ENCODE data around the gene GRIN2A. TPM values are rescaled to one million over a fixed set of nuclear protein-coding genes. Genes with fewer than 3 reads are reported as not detected.

The GRIN2A gene
- total RNA-seq, 3 donors from 2014 or later = 0.29 to 0.33 TPM; not detected in 1

DNA sequence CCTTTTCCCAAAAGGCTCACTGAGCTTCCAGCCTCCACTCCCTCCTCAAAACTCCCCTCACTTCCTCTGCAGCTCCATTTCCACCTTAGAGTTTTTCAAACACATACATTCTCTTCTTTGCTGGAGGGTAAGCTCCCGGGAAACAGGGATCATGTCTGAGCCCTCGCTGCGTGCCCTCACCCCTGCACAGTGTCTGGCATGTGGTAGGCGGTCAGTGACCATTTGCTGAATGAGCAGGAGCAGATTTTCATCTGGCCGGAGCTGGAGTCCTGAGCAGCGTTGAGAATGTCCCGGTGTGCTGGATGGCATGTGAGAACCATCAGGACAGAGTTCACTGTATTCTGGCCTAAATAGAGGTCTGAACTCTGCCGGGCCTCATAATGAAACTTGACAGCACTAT lies 274.5 kb downstream of the GRIN2A start:
- no peak for DNase-seq (ENCODE audit: low spot score in 2 of 2)
- Histone ChIP-seq H3K27ac (no peak overlapping the region), H3K4me1 (no peaks in the 10 kb centered on the region), H3K36me3 (no peaks in the 10 kb centered on the region), H3K27me3 (no peaks in the 10 kb centered on the region), H3K4me3 (no peak overlapping the region), H3K9me3 (no peaks in the 10 kb centered on the region)
- intact Hi-C loops (cut with DNase I; ENCODE audit: low total_unique reads) = no loop called here
- TF ChIP-seq, protein P1, sequence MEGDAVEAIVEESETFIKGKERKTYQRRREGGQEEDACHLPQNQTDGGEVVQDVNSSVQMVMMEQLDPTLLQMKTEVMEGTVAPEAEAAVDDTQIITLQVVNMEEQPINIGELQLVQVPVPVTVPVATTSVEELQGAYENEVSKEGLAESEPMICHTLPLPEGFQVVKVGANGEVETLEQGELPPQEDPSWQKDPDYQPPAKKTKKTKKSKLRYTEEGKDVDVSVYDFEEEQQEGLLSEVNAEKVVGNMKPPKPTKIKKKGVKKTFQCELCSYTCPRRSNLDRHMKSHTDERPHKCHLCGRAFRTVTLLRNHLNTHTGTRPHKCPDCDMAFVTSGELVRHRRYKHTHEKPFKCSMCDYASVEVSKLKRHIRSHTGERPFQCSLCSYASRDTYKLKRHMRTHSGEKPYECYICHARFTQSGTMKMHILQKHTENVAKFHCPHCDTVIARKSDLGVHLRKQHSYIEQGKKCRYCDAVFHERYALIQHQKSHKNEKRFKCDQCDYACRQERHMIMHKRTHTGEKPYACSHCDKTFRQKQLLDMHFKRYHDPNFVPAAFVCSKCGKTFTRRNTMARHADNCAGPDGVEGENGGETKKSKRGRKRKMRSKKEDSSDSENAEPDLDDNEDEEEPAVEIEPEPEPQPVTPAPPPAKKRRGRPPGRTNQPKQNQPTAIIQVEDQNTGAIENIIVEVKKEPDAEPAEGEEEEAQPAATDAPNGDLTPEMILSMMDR (IDR thresholded peaks at IDR 0.05) = no peak
- TF ChIP-seq POLR2AphosphoS5 (IDR thresholded peaks at IDR 0.05) (no peak), POLR2A (IDR thresholded peaks at IDR 0.05) (no peak)

DNA sequence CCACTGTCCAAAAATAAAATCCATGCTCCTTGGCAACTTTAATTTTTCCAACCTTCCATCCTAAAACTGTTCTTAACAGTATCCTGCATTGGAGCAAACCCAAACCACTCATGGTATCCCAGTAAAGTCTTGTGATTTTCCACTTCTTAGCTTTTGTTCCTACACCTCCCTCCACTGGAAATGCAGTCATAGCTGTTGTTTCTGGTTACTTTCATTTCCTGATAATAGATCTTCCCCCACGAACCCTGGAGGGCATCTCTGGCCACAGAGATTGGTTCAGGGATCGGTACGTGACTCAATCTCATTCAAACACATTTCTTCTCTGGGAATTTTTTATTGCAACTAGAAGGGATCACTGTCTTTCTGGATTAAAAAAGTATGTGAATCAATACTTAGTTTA lies 276.0 kb downstream of the GRIN2A start:
- no peaks in the 10 kb centered on the region for H3K36me3 ChIP-seq
- no peak overlapping the region for H3K27ac ChIP-seq
- no peak for TF ChIP-seq POLR2A (IDR thresholded peaks at IDR 0.05)
- TF ChIP-seq, protein P1 (IDR thresholded peaks at IDR 0.05) = no peak
- no peak for TF ChIP-seq POLR2AphosphoS5 (IDR thresholded peaks at IDR 0.05)

DNA sequence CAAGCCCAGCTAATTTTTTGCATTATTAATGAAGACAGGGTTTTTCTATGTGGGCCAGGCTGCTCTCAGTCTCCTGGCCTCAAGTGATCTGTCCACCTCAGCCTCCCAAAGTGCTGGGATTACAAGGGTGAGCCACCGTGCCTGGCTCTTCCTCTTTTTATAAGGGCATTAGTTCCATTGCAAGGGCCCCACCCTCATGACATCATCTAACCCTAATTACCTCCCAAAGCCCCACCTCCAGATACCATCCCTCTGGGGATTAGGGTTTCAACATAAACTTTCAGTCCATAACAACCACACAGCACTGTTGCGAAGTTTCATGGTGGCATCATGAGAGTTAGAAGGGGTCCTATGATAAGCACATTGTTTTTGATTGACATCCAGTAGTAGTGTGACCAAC lies 277.7 kb downstream of the GRIN2A start:
- no peaks in the 10 kb centered on the region for H3K27me3 ChIP-seq
- H3K27ac ChIP-seq = no peak overlapping the region
- H3K9me3 ChIP-seq = no peaks in the 10 kb centered on the region
- TF ChIP-seq POLR2A (IDR thresholded peaks at IDR 0.05) (no peak), POLR2AphosphoS5 (IDR thresholded peaks at IDR 0.05) (no peak)
- TF ChIP-seq, protein P1 (IDR thresholded peaks at IDR 0.05) = no peak
- H3K4me1 ChIP-seq = no peaks in the 10 kb centered on the region
- H3K36me3 ChIP-seq = no peaks in the 10 kb centered on the region
- H3K4me3 ChIP-seq = no peak overlapping the region
- no peak for DNase-seq (ENCODE audit: low spot score in 2 of 2)
- intact Hi-C loops (cut with DNase I; ENCODE audit: low total_unique reads) = no loop called here

More for the DNA sequence above, 276.0 kb downstream of the GRIN2A start:
- H3K27me3 ChIP-seq = no peaks in the 10 kb centered on the region
- H3K4me1 ChIP-seq = no peaks in the 10 kb centered on the region
- intact Hi-C loops (cut with DNase I; ENCODE audit: low total_unique reads) = no loop called here
- no peak overlapping the region for H3K4me3 ChIP-seq
- no peak for DNase-seq (ENCODE audit: low spot score in 2 of 2)
- H3K9me3 ChIP-seq = no peaks in the 10 kb centered on the region

DNA sequence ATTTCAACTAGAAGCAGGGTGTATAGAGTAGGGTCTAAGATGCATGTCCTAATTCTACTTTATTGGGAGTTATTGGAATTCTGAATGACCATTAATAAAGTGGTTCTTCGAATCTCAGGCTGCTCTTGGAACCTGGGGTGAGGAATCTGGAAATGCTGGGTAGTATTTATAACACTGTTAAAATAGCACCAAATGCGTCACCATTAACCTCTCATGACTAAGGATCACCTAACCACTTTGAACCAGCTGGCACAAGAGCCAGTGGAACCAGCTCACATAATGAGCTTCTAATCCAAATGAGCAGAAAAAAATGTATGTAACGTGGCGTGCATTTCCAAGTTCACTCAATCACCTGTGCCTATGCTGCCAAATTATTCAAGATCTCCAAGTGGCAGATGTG lies 281.7 kb downstream of the GRIN2A start:
- no peak for DNase-seq (ENCODE audit: low spot score in 2 of 2)
- Histone ChIP-seq H3K36me3 (no peaks in the 10 kb centered on the region), H3K4me3 (no peak overlapping the region), H3K4me1 (no peaks in the 10 kb centered on the region), H3K9me3 (no peaks in the 10 kb centered on the region), H3K27ac (no peak overlapping the region), H3K27me3 (no peaks in the 10 kb centered on the region)
- intact Hi-C loops (cut with DNase I; ENCODE audit: low total_unique reads) = no loop called here
- TF ChIP-seq, protein P1 (IDR thresholded peaks at IDR 0.05) = no peak
- TF ChIP-seq POLR2A (IDR thresholded peaks at IDR 0.05) = no peak

DNA sequence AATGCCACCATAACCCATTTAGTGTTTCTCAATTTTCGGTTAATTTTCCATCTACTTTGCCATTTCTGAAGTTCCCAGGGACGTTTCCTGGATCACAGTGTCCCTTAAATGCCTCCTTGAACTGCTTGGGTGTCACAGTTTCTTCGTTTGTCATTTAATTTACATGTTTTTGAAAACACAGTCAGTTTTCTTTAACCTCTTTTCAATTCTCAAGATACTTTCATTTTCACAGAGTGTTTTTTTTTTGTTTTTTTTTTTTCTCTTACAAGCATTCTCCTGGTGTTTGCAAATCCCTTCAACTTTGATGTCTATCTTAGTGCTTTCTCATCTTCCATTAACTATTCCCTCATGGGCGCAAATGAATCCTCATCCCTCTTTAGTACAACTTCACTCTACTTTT lies 283.7 kb downstream of the GRIN2A start:
- no peak for TF ChIP-seq POLR2AphosphoS5 (IDR thresholded peaks at IDR 0.05)
- TF ChIP-seq, protein P1 (IDR thresholded peaks at IDR 0.05) = no peak
- TF ChIP-seq POLR2A (IDR thresholded peaks at IDR 0.05) = no peak
- Histone ChIP-seq H3K9me3 (no peaks in the 10 kb centered on the region), H3K27me3 (no peaks in the 10 kb centered on the region), H3K36me3 (no peaks in the 10 kb centered on the region), H3K4me1 (no peaks in the 10 kb centered on the region), H3K4me3 (no peak overlapping the region), H3K27ac (no peak overlapping the region)
- no peak for DNase-seq (ENCODE audit: low spot score in 2 of 2)
- intact Hi-C loops (cut with DNase I; ENCODE audit: low total_unique reads) = no loop called here
